Sigmoid colon (tissue), 7 donors: ENCODE data around the gene PXN. TPM values are rescaled to one million over a fixed set of nuclear protein-coding genes. Genes with fewer than 3 reads are reported as not detected.
"Not testable (repeated sequence)": the region's sequence is repeated elsewhere in the genome, so short reads cannot be mapped to it uniquely, and the experiment has no call there.

Experiments used
- DNase-seq: peaks from one replicate; pipeline ENCODE4 v3.0.0-alpha.2; 2019
- H3K27ac ChIP-seq, 4 donors: fragments of 200-600 bp; sonication (generic); one replicate each; pipeline ENCODE4 v1.5.1; 2016 to 2019; ENCODE audit warnings: mild to moderate bottlenecking in 1 of 4
- H3K27me3 ChIP-seq, 3 donors: fragments of 200-600 bp; sonication (generic); one replicate each; pipeline ENCODE4 v1.5.1; 2019; ENCODE audit warnings: mild to moderate bottlenecking in 1 of 3
- H3K36me3 ChIP-seq, 4 donors: fragments of 200-600 bp; sonication (generic); one replicate each; pipeline ENCODE4 v1.5.1; 2016 to 2019
- H3K4me1 ChIP-seq, 4 donors: fragments of 200-600 bp; sonication (generic); one replicate each; pipeline ENCODE4 v1.5.1; 2017 to 2019
- H3K4me3 ChIP-seq, 4 donors: fragments of 200-600 bp; sonication (generic); one replicate each; pipeline ENCODE4 v1.5.1; 2017 to 2019; ENCODE audit warnings: mild to moderate bottlenecking in 2 of 4, moderate library complexity in 1 of 4
- H3K9me3 ChIP-seq, 4 donors: fragments of 200-600 bp in 3 of 4; sonication (generic) in 3 of 4; one replicate each; pipeline versions ENCODE4 v1.5.1 to v1.6.1; 2013 to 2019
- EP300 ChIP-seq, 4 donors: sonication (generic); formaldehyde crosslinking; IDR thresholded peaks; one replicate each; pipeline ENCODE4 v1.6.1; 2017; ENCODE audit warnings: antibody characterized with exemption in 4 of 4
- POLR2A ChIP-seq, 2 donors: fragments of 450-650 bp; IDR thresholded peaks; one replicate each; pipeline ENCODE4 v1.6.1; 2016; ENCODE audit warnings: antibody characterized with exemption in 2 of 2, mild to moderate bottlenecking in 2 of 2, moderate library complexity in 2 of 2
- POLR2AphosphoS5 ChIP-seq, 4 donors: sonication (generic); formaldehyde crosslinking; IDR thresholded peaks; one replicate each; pipeline ENCODE4 v1.6.1; 2017; ENCODE audit warnings: antibody characterized with exemption in 4 of 4
- WGBS, 2 donors: extraction: QIAGEN DNeasy Blood & Tissue Kit; methylation state at CpG; one replicate each; pipeline ENCODE4 v1.1.7; 2013; 5-methylcytosine and 5-hydroxymethylcytosine counted together
- intact Hi-C: fragments of 100-400 bp; cut with DNase I; formaldehyde crosslinking; loops from one replicate; pipeline ENCODE4 v1.15.1; 2023
- polyA plus RNA-seq, 3 donors: library from polyadenylated mRNA; stranded (reverse); fragments of 200-250 nt; gene quantifications; one replicate each; pipeline ENCODE4 v1.2.3, GENCODE V29; 2013
- total RNA-seq, 4 donors: library from RNA; depleted of rRNA; stranded (reverse); fragments of >200 nt; gene quantifications; one replicate each; pipeline ENCODE4 v1.1.0, GENCODE V29; 2016
- TF ChIP-seq, protein P1 (sequence below), 4 experiments: fragments of 450-650 bp in 3 of 4; fragments of 200-600 bp in 1 of 4; IDR thresholded peaks; one replicate each; pipeline ENCODE4 v1.5.1; 2016 to 2019; ENCODE audit warnings: antibody characterized with exemption in 4 of 4, mild to moderate bottlenecking in 3 of 4, moderate library complexity in 2 of 4
- donor health status: healthy with polysubstance abuse.
- donor health status: Bipolar disorder and iron deficiency.
- donor health status: healthy.

PXN gene
- total and polyA plus RNA-seq, 7 donors: 41.0 to 127 (median 79.3) TPM

DNA sequence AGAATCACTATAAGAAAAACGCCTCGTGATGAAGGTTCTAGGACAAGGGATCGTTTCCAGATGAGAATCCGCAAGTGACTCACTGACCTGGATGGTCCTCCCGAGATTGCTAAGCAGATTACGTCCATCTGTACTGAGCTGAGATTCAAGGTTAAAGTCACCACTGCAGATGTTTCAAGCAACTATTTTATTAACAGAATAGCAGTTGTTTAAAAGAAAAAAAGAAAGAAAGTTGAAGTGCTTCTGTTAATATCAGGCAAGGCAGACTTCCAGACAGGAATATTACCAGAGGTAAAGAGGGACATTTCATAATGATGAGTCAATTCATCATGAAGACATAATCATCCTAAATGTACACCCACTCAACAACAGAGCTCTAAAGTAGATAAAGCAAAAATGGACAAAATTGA is 17.9 kb downstream of the PXN start:
- Histone ChIP-seq H3K4me1 (peaks cover 0 to 94% (median 80%) of the 10 kb centered on the region in 4 donors), H3K9me3 (no peaks in the 10 kb centered on the region), H3K36me3 (no peaks in the 10 kb centered on the region), H3K27me3 (no peaks in the 10 kb centered on the region), H3K4me3 (no peak overlapping the region), H3K27ac (peak overlapping the region; percentile 70 to 96 (median 82))
- intact Hi-C loops: no loop called here
- 81 to 84% methylated on average over 6 of the region's 6 CpGs for WGBS, 2 donors
- DNase-seq: no peak
- TF ChIP-seq EP300 (IDR thresholded peaks at IDR 0.05) (no peak), POLR2AphosphoS5 (IDR thresholded peaks at IDR 0.05) (peak in 3 of 4 donors; percentile 8 to 21 (median 10))

- TF ChIP-seq EP300 (IDR thresholded peaks at IDR 0.05) (no peak), POLR2AphosphoS5 (IDR thresholded peaks at IDR 0.05) (no peak)
- peak overlapping the region; percentile 70 to 96 (median 82) for H3K27ac ChIP-seq
- intact Hi-C loops: no loop called here
- no peaks in the 10 kb centered on the region for H3K9me3 ChIP-seq
- no peaks in the 10 kb centered on the region for H3K36me3 ChIP-seq
- no peak overlapping the region for H3K4me3 ChIP-seq
- WGBS, 2 donors: 80 to 82% methylated on average over 3 of the region's 3 CpGs
- peaks cover 0 to 94% (median 81%) of the 10 kb centered on the region in 4 donors for H3K4me1 ChIP-seq
- H3K27me3 ChIP-seq: no peaks in the 10 kb centered on the region
- DNase-seq: no peak
Observed at GRCh38 chr12:120247183-120247582, 18.3 kb downstream of the PXN start.

DNA sequence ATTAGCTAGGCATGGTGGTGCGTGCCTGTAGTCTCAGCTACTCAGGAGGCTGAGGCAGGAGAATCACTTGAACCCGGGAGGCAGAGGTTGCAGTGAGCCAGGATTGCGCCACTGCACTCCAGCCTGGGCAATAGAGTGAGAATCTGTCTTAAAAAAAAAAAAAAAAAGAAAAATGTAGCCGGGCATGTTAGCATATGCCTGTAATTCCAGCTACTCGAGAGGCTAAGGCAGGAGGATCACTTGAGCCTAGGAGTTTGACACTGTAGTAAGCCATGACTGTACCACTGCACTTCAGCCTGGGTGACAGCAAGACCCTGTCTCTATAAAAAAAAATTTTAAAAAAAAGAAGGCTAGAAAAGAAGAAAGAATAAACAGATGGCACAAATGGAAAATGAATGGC is 18.8 kb downstream of the PXN start:
- peak overlapping the region; percentile 70 to 96 (median 82) for H3K27ac ChIP-seq

GRCh38 chr12:120242971-120243699 is 22.4 kb downstream of the PXN start:
- H3K27ac ChIP-seq: peak overlapping the region in 1 of 4 donors; percentile 0
- no peak for DNase-seq
- H3K4me3 ChIP-seq: no peak overlapping the region
- no peaks in the 10 kb centered on the region for H3K36me3 ChIP-seq
- TF ChIP-seq POLR2A (IDR thresholded peaks at IDR 0.05): no peak
- WGBS, 2 donors: 77 to 89% methylated on average over 8 of the region's 8 CpGs
- intact Hi-C loops: no loop called here
- H3K9me3 ChIP-seq: no peaks in the 10 kb centered on the region
- peaks cover 0 to 94% (median 83%) of the 10 kb centered on the region in 4 donors for H3K4me1 ChIP-seq
- no peaks in the 10 kb centered on the region for H3K27me3 ChIP-seq

More for the DNA sequence above, 18.8 kb downstream of the PXN start:
- H3K4me1 ChIP-seq: peaks cover 0 to 94% (median 82%) of the 10 kb centered on the region in 4 donors
- intact Hi-C loops, H3K27me3 ChIP-seq, H3K9me3 ChIP-seq, H3K36me3 ChIP-seq, DNase-seq, H3K4me3 ChIP-seq: not testable (repeated sequence)
- 84 to 87% methylated on average over 5 of the region's 5 CpGs for WGBS, 2 donors

- TF ChIP-seq POLR2A (IDR thresholded peaks at IDR 0.05) (no peak), POLR2AphosphoS5 (IDR thresholded peaks at IDR 0.05) (peak in 1 of 4 donors; percentile 32), EP300 (IDR thresholded peaks at IDR 0.05) (no peak)
- TF ChIP-seq, protein P1, sequence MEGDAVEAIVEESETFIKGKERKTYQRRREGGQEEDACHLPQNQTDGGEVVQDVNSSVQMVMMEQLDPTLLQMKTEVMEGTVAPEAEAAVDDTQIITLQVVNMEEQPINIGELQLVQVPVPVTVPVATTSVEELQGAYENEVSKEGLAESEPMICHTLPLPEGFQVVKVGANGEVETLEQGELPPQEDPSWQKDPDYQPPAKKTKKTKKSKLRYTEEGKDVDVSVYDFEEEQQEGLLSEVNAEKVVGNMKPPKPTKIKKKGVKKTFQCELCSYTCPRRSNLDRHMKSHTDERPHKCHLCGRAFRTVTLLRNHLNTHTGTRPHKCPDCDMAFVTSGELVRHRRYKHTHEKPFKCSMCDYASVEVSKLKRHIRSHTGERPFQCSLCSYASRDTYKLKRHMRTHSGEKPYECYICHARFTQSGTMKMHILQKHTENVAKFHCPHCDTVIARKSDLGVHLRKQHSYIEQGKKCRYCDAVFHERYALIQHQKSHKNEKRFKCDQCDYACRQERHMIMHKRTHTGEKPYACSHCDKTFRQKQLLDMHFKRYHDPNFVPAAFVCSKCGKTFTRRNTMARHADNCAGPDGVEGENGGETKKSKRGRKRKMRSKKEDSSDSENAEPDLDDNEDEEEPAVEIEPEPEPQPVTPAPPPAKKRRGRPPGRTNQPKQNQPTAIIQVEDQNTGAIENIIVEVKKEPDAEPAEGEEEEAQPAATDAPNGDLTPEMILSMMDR (IDR thresholded peaks at IDR 0.05): no peak
- no peak for DNase-seq
- Histone ChIP-seq H3K27me3 (no peaks in the 10 kb centered on the region), H3K4me3 (no peak overlapping the region), H3K4me1 (peaks cover 0 to 94% (median 83%) of the 10 kb centered on the region in 4 donors), H3K36me3 (no peaks in the 10 kb centered on the region), H3K9me3 (no peaks in the 10 kb centered on the region), H3K27ac (peak overlapping the region in 3 of 4 donors; percentile 55 to 68 (median 57))
- 80 to 87% methylated on average over 9 of the region's 9 CpGs for WGBS, 2 donors
- intact Hi-C loops: no loop called here
Observed at GRCh38 chr12:120242275-120242799, 23.2 kb downstream of the PXN start.

- H3K27ac ChIP-seq: peak overlapping the region; percentile 33 to 68 (median 56)
- H3K36me3 ChIP-seq: no peaks in the 10 kb centered on the region
- H3K27me3 ChIP-seq: no peaks in the 10 kb centered on the region
- H3K4me3 ChIP-seq: no peak overlapping the region
- no peaks in the 10 kb centered on the region for H3K9me3 ChIP-seq
- WGBS, 2 donors: 75 to 83% methylated on average over 9 of the region's 9 CpGs
- TF ChIP-seq POLR2AphosphoS5 (IDR thresholded peaks at IDR 0.05) (no peak), POLR2A (IDR thresholded peaks at IDR 0.05) (no peak), EP300 (IDR thresholded peaks at IDR 0.05) (no peak)
- TF ChIP-seq, protein P1 (IDR thresholded peaks at IDR 0.05): no peak
- peaks cover 0 to 94% (median 83%) of the 10 kb centered on the region in 4 donors for H3K4me1 ChIP-seq
- no peak for DNase-seq
- intact Hi-C loops: no loop called here
Observed at GRCh38 chr12:120241561-120242274, 23.8 kb downstream of the PXN start.
